NCI-H187 treated with DMSO at 0.1 percent for 48 hours (cell line): ENCODE results near the gene TAF10.

Experiments used
- DNase-seq: peaks from one replicate; lab custom pipeline; 2025; lab: John Stamatoyannopoulos, UW

TAF10 gene

DNA sequence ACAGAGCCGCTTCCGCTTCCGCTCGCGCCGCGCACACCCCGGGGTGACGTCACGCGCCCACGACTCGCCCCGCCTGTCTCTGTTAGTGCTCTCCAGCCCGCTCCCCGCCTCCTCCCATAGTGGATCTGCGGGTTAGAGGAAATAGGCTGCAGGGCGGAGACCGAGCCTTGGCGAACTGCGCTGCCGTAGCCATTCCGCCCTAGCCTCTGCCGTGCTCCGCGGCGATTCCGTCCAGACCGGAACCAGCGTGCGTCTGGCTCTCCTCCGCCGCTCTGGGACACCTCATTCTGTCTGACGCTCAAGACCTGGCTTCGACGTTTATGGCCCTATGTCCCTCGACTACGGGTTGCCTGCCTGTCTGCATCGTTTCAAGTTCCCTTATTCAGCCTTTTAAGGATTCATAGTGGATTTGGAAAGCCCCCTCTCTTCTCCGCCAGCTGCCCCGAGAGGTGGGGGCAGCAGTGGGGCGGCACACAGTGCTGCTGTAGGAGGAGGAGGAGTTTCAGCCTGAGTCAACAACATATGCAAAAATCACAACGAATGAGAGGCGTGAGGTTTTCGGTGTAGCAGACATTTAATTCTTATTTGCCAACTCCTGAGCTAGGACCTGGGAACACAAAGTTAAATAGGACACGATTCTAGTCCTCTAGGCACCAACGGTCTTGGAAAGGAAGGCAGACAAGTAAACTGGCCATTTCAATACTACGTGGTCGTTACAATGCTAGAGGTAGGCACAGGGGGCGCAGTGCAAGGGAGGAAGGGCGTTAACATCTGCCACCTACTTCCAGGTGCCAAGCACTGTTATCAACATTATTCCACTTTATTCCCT, at the start of gene TAF10:
TSS of gene TAF10 (minus strand) at position 4 of the 829 bp plus-strand sequence. CDS start 27 bp downstream, outside the sequence.
- DNase-seq: peak; percentile 60

DNA sequence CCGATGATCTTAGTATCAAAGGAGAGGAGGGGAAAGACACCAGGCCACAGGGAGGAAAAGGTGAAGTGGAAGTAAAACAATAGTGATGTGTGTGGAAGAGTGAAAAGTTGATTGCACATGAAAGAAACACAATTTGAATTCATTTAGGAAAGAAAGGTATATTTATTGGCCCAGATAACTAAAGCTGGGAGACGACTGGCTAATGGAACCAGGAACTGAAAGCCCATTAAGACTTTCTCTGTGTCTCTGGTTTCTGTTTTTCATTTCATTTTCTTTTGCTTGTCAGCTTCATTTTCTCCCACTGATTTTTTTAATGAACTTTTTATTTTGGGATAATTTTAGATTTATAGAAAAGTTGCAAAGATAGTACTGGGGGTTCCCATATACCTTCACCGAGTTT, 48.7 kb upstream of the TAF10 start:
- no peak for DNase-seq

GRCh38 chr11:6658647-6659046, 46.6 kb upstream of the TAF10 start:
- no peak for DNase-seq

DNA sequence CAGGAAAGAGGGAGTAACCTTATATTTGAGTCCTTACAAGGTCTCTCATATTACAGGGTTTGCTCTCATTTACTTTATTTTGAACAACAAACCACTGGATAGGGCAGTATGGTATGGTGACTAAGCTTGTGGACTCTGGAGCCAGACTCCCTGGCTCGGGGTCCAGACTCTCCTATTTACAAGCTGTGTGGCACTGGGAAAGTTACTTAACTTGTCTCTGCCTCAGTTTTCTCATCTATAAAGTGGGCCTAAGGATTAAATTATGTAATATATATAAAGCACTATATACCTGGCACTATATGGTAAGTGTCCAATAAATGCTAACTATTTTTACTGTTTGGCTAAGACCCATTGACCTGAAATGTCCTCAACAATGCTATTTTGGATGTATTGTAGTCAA, 45.3 kb upstream of the TAF10 start:
- no peak for DNase-seq

GRCh38 chr11:6656936-6657335, 44.9 kb upstream of the TAF10 start:
- DNase-seq: no peak

DNA sequence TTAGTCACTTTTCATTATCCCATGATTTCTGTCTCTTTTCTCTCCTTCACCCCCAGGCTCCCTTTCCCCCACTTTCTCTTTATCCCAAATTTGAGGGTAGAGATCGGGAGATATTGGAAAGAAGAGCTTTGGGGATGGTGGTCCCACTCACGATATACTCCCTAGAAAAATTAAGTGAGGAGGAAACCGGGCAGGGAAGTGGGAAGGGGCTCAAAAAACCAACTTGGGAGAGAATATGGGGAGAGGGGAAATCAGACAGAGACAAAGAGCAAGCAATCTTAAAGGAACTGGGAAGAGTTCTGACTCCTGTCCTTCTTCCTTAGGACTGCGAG, 44.5 kb upstream of the TAF10 start:
- DNase-seq: no peak

DNA sequence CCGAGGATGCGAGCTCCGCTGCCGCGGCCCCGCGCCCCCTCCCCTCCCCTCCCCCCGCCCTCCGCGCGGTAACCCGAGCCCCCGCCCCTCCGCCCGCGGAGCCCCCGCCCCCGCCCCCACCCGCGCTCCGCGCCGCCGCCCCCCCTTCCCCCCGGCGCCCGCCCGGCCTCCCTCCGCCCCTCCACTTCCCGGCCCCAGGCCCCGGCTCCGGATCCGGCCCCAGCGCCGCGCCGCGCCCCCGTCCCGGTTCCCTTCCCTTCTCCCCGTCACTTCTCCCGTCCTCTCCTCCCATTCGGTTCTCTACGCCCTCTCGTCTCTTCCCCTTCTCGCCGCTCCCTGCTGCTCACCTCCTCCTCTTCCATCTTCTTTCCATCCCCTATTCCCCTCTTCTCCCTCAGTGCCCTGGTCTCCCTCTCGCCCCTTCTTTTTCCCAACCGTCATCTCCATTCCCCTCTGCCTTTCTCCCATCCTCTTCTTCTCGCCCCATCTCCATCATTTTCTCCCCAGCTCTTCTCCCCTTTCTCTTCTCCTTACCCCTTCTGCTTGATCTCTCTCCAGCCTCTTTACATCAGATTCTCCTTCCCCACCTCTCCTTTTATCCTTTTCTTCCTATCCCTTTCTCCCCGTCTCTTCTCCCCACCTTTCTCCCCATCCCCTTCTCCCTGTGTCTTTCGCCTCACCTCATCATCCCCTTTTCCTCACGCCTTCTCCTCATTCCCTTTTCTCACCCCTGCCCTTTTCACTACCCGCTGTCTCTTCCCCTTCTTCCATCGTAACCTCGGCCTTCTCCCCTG, 44.0 kb upstream of the TAF10 start, which contains the start of gene DCHS1:
TSS of gene DCHS1 (minus strand) at position 20 of the 794 bp plus-strand sequence. CDS start 14,196 bp downstream, outside the sequence.
- no peak for DNase-seq

GRCh38 chr11:6655020-6655789, 43.2 kb upstream of the TAF10 start:
- DNase-seq: no peak

GRCh38 chr11:6654281-6655019, 42.4 kb upstream of the TAF10 start:
- no peak for DNase-seq

GRCh38 chr11:6653656-6654055, 41.6 kb upstream of the TAF10 start:
- no peak for DNase-seq

DNA sequence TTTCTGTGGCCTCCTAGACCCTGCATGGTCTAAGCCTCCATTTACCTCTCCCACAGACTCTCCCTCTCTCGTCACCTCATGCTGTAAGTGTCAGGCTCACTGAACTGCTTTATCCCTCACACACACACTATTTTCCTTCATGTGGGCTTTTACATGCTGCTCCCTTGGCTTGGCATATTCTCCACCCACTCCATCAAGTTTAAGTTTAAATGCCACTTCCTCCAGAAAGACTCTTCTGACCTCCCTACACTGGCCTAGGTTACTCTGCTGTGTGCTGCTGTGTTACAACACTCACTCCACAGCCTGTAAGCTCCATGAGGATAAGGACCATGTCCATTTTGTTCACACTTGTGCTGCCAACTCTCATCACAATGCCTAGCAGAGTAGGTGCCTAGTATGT, 41.1 kb upstream of the TAF10 start:
- DNase-seq: no peak

DNA sequence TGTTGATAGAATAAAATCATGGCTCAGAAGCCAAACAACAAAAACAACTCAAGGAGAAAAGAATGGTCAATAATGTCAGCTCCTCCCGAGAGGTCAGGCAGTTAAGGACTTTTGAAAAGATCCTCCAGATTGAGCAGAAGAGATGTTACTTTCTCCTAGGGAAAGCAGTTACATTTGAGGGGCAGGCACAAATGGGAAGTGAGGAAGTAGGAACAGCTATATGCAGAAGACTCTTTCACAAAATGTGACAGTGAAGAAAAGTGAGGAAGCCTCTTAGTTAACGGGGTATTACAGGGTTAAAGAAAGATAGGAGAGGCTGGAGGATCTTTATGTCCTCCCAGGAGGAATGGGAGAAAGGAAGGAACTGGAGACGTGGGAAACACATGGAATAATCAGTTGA, 40.2 kb upstream of the TAF10 start:
- DNase-seq: no peak

DNA sequence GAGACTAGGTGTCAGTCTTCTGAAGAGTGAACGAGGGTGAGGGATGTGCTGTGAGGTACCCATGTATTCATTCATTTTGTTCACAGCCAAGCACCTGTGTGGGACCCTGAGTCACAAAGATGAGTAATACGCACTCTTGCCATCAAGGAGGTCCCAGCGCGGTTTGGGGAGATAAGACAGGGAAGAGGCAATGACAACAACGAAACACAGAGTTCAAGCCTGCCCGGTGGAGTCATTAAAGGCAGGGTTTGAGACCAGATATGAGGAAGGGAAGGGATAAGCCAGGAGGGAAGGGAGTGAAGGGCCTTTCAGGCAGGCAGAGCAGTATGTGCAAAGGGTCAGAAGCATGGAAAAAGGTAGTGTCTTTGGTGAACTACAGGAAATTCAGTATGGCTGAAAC, 39.0 kb upstream of the TAF10 start:
- no peak for DNase-seq

- no peak for DNase-seq
These were observed 38.1 kb upstream of the TAF10 start for GRCh38 chr11:6650104-6650503.

DNA sequence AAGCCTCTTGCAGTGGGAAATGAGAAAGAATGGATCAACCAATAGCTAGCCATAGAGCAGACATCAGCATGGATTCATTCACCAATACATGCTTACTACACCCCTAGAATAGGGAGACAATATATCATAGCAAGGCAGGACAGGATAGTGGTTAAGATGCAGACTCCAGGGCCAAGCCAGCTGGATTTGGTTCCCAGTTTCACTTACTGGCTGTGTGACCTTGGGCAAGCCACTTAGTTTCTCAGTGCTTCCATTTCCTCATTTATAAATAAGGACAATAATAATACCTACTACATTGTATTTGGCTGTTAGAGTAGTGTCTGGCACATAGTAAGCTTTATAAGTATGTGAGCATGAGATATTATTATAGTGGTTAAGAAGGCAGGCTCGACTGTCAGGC, 36.5 kb upstream of the TAF10 start:
- DNase-seq: no peak

DNA sequence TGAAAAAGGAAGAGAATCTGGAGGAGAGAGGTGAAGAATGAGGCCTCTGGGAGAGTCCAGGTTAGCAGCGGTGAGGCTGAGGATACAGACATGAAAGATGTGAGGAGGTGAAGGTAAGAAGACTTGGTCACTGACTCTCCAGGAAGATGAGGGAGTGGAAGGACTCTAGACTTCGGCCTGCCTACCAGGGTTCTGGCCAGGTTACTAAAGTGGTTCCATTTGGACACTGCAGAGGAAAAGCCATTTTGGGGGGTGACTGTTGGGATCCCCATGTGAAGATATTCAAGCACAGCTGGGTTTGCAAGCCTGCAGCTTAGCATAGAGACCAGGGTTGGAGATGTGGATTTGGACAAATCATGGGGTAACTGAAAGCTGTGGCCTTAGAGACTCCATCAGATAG, 35.8 kb upstream of the TAF10 start:
- no peak for DNase-seq

GRCh38 chr11:6646918-6647679, 35.1 kb upstream of the TAF10 start:
- DNase-seq: no peak

GRCh38 chr11:6646576-6646917, 34.5 kb upstream of the TAF10 start:
- DNase-seq: no peak

DNA sequence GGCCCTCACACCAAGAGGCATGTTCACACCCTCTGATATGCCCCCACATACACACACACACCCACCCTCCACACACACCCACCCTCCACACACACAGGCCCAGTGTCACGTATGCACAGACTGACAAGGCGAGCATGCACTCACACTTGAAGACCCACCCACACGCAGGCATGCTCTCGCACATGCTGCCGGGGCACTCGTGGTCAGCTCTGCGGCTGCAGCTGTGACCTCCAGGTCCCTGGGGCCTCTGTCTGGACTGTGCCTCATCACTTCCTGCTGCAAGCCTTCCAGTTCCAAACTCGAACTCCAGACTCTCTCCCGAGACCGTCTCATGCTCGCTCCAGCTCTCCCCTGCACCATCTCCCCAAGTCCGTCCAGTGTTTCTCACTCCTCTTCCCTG, 34.1 kb upstream of the TAF10 start:
- DNase-seq: no peak

DNA sequence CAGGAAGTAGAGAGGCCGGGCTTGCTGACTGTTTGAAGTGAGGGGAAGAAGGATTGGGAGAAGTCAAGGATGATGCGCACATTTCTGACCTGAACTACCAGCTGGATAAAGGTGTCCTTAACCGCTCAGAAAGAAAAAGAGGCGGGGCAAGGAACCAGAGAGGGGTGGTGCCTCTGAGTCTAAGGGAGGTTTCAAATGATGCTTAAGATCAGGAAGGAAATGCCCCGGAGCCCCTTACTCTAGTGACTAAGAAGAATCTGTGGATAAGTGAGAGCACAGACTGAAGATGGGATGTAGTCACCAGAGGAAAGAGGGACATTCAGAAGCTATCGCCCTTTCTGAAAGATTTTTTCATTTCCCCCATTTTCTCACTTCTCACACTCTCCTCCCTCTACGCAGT, 30.9 kb upstream of the TAF10 start:
- DNase-seq: no peak

DNA sequence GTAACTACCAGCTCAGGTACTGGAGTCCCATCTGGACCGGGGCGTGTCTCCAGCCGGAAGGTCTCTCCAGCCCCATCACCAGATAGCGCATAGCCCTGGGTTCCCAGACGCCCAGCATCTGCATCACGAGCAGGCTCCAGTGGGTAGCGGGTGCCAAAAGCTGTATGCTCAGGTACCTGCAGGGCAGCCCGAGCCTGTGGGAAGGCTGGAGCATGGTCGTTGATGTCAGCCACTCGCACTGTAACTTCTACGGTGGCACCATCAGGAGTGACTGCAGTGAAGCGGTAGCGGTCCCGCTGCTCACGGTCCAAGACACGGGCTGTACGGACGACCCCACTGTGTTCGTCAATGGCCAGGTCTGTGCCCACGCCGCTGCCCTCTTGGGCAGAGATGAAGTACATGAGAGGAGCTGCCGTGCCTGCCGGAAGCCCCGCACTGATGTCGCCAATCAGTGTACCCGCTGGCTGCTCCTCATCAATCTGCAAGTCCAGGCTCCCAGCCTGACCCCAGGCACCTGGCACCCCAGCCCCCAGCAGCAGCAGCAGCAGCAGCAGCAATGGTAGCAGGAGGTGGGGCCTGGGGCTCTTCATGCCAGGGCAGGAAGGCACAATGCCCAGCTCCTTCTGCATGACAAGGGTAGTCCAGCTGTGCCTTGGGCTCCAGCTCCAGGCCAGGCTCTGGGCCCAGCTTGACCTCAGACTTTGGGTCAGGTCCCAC, 29.1 kb upstream of the TAF10 start:
- no peak for DNase-seq
